GM21367 (cell line): Measurements from ENCODE around the gene CUL9.

Experiments used
- ATAC-seq: cut with Tn5 transposase; IDR thresholded peaks from one replicate; pipeline ENCODE4 v1.9.1; 2021; ENCODE audit not compliant: unreplicated experiment

The CUL9 gene

DNA sequence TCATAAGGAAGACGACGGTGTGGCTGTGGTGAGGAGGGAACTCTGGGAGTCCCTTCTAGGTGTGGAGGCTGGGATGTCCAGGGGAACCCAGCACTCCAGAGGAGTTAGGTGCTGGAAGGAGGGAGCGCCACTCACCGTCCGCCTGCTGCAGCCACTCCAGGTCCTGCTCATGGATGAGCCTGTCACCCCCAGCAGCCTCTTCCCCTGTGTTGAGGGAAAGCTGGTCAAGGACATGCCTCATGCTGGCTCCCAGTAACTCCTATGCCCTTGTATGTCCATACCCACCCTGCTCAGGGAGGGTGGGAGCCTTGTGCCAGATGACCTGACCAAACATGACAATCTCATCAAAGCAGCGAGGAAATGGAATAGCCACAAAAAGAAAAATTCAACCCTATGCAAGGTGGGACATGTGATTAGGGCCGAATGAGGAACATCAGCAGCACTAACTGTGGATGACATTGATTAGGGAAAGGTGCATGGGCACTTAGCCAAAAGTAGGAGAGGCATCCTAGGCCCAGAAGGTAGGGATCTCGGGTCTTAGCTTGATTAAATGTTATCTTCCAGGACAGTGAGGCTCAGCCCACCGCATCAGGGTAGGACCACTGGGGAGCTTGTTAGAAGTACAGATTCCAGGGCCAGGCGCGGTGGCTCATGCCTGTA, 44.3 kb downstream of the CUL9 start:
- ATAC-seq, result no peak

GRCh38 chr6:43228951-43229802, 47.2 kb downstream of the CUL9 start, which contains the start of gene DNPH1:
DNPH1 (minus strand) TSS chr6:43229481; CDS start chr6:43229456, 25 bp downstream.
- ATAC-seq, result peak; percentile 52

GRCh38 chr6:43229803-43230620, 48.0 kb downstream of the CUL9 start:
- no peak for ATAC-seq

GRCh38 chr6:43231053-43231452, 49.1 kb downstream of the CUL9 start:
- no peak for ATAC-seq

DNA sequence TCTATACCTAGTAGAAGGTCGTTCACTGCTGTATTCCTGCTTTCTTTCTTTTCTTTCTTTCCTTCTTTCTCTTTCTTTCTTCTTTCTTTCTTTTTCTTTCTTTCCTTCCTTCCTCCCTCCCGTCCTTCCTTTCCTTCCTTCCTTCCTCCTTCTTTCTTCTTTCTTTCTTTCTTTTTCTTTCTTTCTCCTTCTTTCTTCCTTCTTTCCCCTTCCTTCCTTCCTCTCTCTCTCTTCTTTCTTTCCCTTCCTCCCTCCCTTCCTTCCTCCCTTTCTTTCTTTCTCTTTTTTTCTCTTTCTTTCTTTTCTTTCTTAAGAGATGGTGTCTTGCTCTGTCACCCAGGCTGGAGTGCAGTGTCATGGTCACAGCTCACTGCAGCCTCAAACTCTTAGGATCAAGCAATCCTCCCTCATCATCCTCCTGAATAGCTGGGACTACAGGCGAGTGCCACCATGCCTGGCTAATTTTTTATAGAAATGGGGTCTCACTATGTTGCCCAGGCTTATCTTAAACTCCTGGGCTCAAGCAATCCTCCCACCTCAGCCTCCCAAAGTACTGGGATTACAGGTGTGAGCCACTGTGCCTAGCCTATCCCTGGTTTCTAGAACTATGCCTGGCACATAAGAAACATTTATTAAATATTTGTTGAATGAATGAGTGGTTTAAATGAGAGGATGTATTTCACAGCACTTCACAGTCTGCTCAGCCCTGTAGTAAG, 49.9 kb downstream of the CUL9 start:
- ATAC-seq, result no peak

DNA sequence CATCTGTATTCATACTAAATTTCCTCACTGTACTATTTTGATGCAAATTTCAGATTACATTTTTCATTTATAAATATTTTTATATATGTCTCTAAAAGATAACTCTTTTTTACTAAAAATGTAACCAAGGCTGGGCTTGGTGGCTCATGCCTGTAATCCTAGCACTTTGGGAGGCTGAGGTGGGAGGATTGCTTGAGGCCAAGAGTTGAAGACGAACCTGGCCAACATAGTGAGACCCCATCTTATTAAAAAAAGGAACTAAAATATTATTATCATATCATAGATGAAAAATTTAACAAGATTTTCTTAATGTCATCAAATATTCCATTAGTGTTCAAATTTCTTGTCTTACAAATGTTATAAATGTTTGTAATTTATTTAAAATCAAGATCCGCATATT, 53.8 kb downstream of the CUL9 start:
- no peak for ATAC-seq

DNA sequence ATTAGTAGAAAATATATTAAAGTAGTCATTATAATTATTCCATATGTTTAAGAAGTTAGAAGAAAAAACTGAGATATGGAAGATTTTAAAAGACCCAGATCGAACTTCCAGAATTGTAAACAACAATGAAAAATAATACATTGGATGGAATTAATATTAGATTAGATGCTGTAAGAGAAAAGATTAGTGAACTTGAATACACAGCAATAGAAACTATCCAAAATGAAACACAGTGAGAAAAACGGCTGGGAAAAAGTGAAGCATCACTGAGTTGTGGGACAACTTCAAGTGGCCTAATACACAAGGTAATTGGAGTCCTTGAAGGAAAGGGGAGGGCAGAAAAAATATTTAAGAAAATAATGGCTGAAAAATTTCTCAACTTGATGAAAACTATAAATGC, 57.1 kb downstream of the CUL9 start:
- no peak for ATAC-seq

DNA sequence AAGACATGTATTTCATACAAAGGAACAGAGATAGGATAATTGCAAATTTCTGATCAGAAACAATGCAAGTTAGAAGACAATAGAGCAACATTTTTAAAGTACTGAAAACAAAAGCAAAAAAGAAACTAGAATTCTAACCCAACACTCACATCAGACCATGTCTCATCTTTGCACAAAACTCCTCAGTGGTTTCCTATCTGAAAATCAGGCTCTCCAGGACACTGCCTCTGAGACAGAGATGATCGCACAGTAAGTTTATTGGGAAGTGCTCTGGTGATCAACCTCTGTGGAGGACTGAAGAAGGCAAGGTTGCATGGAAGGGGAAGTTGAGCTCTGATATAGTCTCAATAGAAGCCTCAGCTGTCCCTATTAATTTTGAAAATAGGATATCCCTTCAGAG, 59.0 kb downstream of the CUL9 start:
- ATAC-seq, result no peak

GRCh38 chr6:43241446-43241845, 59.5 kb downstream of the CUL9 start:
- ATAC-seq, result no peak

GRCh38 chr6:43242908-43243663, 61.1 kb downstream of the CUL9 start, which contains the start of gene TTBK1:
TTBK1 (plus strand) TSS chr6:43243481; CDS start chr6:43246661, 3,180 bp downstream.
- ATAC-seq, result no peak

GRCh38 chr6:43243664-43244321, 61.8 kb downstream of the CUL9 start:
- no peak for ATAC-seq

DNA sequence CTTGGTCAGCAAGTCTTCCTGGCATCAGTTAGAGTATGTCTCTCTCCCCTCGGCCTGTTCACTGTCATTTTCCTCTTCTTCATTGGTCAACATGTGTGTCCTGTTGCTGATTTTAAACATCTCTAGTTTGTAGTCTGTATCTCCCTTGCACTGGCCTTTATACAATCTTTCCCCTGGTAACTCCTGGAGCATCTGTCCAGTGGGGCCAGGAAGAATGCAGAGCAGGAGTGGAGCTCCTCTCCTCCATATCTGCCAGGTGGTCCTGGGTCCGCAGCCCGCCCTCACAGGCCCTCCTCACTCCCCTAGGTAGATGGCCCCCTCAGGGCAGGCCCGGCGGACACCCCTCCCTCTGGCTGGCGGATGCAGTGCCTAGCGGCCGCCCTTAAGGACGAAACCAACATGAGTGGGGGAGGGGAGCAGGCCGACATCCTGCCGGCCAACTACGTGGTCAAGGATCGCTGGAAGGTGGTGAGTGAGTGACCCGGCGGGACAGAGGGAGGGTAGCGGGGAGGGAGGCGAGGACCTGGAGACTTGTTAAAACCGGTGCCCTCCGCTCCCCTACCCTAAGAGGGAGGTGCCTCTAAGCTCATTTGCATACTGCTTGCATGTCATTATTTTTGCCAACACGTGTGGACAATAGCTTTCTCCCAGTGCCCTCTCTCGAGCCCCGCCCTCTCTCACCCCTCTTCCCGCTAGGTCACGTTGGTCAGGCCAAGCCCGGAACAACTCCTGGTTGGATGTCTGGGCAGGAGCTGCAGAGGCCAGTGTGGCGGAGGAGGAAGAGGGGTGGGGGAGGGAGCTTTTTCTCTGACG, 64.5 kb downstream of the CUL9 start:
- ATAC-seq, result peak; percentile 6

DNA sequence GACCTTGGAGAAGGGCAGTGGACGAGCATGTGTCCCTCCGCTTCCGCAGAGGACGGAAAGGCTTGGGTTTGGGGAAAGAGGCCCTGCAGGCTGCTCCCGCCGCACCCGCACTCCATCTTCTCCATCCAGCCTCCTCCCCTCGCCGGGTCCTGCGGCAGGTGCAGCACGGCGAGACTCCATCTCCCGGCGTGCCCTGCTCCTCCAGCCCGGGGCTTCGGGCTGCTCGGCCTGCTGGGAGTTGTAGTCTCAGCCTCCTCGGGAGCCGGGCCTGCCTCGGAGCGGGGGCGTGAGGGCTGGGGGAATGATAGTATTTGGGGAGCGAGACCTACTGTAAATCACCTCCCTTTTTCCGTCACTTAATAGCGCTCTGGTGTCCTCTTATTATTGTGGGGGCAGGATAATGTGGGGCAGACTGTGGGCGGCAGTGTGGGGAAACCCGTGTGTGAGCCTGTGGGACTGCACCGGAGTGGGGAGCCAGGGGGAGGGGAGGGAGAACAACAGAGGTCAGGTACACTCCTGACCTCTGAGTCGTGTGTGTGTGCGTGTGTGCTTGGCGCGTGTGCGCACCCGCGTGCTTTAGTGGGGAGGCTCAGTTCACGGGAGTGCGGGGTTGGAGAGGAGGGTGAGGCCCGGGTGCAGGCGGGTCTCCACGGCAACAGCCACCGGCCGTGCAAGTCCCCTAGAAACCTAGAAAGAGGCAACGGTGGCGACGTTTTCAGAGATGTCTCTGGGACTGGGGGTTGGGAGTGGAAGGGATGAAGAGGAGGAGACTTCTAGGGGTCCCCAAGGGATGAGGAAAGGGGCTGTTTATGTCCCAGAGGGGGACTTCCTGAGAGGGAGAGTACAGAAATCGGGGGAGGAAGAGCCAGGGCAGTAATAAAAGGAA, 65.4 kb downstream of the CUL9 start:
- ATAC-seq, result peak; percentile 79

DNA sequence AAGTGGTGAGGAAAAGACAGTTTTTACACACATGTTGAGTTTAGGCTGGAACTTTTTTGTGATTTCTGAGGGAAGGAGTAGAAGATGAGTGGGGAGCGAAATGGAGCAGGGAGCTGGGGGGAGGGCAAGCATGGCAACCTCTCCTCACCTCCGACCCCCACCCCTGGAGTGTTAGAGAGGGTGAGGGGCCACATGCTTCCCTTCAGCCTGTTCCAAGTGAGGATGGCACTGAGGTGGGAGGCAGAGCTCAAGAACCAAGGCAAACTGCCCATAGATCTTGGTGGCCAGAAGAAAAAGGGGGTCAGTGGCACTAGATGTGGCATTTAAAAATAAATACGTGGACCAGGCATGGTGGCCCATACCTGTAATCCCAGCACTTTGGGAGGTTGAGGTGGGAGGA, 66.1 kb downstream of the CUL9 start:
- no peak for ATAC-seq

- no peak for ATAC-seq
Measured at GRCh38 chr6:43248791-43249190, 66.8 kb downstream of the CUL9 start.

- no peak for ATAC-seq
Measured at GRCh38 chr6:43250992-43251373, 69.0 kb downstream of the CUL9 start.

DNA sequence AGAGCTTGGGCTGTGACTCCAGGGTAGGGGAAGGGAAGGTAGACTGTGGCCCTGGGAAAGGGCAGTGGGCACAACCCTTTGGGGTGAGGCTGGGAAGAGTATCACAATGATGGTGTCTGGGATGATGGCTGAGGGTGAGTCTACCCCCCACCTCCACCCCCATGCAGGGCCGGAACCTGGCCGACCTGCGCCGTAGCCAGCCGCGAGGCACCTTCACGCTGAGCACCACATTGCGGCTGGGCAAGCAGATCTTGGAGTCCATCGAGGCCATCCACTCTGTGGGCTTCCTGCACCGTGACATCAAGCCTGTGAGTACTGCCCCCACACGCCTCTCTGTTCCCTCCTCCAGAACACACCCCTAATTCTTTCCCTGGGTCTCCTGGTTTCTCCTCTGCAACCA, 71.4 kb downstream of the CUL9 start:
- no peak for ATAC-seq
